HL-60 (cell line): ENCODE results near the gene DOCK10.

Experiments used
- CTCF ChIP-seq: IDR thresholded peaks from one replicate; pipeline ENCODE4 v1.5.1; 2011; ENCODE audit warnings: low read length, control low read depth, inconsistent platforms; ENCODE audit not compliant: insufficient read depth
- POLR2AphosphoS5 ChIP-seq: IDR thresholded peaks from 2 replicates; pipeline ENCODE4 v1.6.1; 2012; ENCODE audit warnings: low read depth
- REST ChIP-seq: IDR thresholded peaks from 2 replicates; pipeline ENCODE4 v1.6.1; 2012; ENCODE audit warnings: low read depth; ENCODE audit not compliant: insufficient replicate concordance
- SPI1 ChIP-seq: IDR thresholded peaks from 2 replicates; pipeline ENCODE4 v1.6.1; 2012; ENCODE audit warnings: low read depth, mild to moderate bottlenecking, borderline replicate concordance

GRCh38 chr2:224990710-224991109 lies 51.6 kb downstream of the DOCK10 start:
- no peak for TF ChIP-seq CTCF
- no peak for TF ChIP-seq POLR2AphosphoS5
- no peak for TF ChIP-seq REST
- no peak for TF ChIP-seq SPI1
